MCF 10A (cell line): ENCODE data around the gene MDP1. TPM values are rescaled to one million over a fixed set of nuclear protein-coding genes. Genes with fewer than 3 reads are reported as not detected.

Experiments used
- BruUV-seq: library from RNA; stranded (reverse); fragments of 400-500 nt; replicated peaks from 2 replicates; lab custom pipeline; 2021; lab: Mats Ljungman, UMichigan
- CTCF ChIA-PET: fragments of 300-600 bp; sonication (Branson Sonifier 250); formaldehyde crosslinking; extraction: SDS; loops from one replicate; lab custom pipeline; 2021; ENCODE audit warnings: antibody characterized with exemption, inconsistent platforms; lab: Yijun Ruan, JAX
- POLR2A ChIA-PET: fragments of 300-600, 350-650 bp; sonication (Branson Sonifier 250); formaldehyde crosslinking; extraction: SDS; loops from one replicate; lab custom pipeline; 2020; ENCODE audit warnings: antibody characterized with exemption, inconsistent platforms; lab: Yijun Ruan, JAX
- DNase-seq: peaks from one replicate; pipeline ENCODE4 v3.0.0-alpha.2; 2018; ENCODE audit not compliant: unreplicated experiment
- H3K27ac Mint-ChIP-seq: one replicate; pipeline ENCODE4 v1.8.0; 2022; ENCODE audit warnings: mild to moderate bottlenecking, low read depth, mixed read lengths; ENCODE audit not compliant: unreplicated experiment
- H3K27me3 Mint-ChIP-seq: one replicate; pipeline ENCODE4 v1.8.0; 2022; ENCODE audit warnings: mixed read lengths; ENCODE audit not compliant: insufficient read depth, unreplicated experiment
- H3K36me3 Mint-ChIP-seq: one replicate; pipeline ENCODE4 v1.8.0; 2022; ENCODE audit warnings: mild to moderate bottlenecking, moderate library complexity, mixed read lengths; ENCODE audit not compliant: insufficient read depth, unreplicated experiment
- H3K4me1 Mint-ChIP-seq: one replicate; pipeline ENCODE4 v1.8.0; 2022; ENCODE audit warnings: mixed read lengths; ENCODE audit not compliant: insufficient read depth, unreplicated experiment
- H3K4me3 Mint-ChIP-seq: one replicate; pipeline ENCODE4 v1.8.0; 2022; ENCODE audit warnings: mild to moderate bottlenecking, moderate library complexity, mixed read lengths; ENCODE audit not compliant: unreplicated experiment
- H3K9me3 Mint-ChIP-seq: one replicate; pipeline ENCODE4 v1.8.0; 2022; ENCODE audit warnings: mixed read lengths; ENCODE audit not compliant: unreplicated experiment
- CTCF ChIP-seq: fragments of 200-600 bp; IDR thresholded peaks from one replicate; pipeline ENCODE4 v1.8.0; 2022; ENCODE audit warnings: antibody characterized with exemption, mild to moderate bottlenecking; ENCODE audit not compliant: unreplicated experiment
- intact Hi-C: fragments of 100-400 bp; cut with micrococcal nuclease; formaldehyde crosslinking; loops from 2 replicates; pipeline ENCODE4 v1.14.1; 2022
- total RNA-seq: library from RNA; stranded (reverse); gene quantifications from 2 replicates; pipeline ENCODE4 v1.2.3, GENCODE V29; 2022

MDP1 gene
- total RNA-seq, 1 experiment from 2014 or later: 20.2 TPM

DNA sequence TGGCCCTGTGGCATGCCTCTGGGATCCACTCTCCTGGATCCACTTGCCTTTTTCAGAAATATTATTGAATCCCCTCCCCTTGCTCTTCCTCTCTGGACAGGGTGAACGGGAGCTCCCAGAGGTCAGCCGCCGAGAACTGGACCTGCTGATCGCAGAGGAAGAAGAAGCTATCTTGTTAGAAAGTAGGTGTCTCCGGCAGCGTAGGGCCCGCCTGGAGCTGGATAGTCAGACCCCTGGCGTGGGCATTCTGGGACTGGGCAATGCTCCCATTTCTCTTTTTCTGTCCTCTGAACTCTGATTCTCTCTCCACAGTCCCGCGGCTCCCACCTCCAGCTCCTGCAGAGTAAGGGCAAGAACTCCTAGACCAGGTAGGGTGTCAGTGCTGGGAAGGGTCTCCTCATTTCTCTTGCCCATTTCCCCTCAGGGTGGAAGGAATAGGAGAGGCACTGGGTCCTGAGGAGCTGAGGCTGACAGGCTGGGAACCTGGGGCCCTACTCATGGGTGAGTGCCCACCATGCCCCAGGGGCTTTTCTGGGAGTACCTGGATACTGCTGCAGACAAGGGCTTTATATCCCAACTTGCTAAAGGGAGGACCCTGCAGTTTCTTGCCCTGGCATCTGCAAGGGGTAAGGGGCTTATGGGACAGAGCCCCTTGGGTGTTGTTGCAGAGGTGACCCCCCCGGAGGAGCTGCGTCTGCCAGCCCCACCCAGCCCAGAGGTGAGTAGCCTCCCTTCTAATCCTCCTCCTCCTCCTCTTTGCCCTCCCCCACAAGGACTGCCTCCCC, 38.6 kb downstream of the MDP1 start:
- CTCF ChIA-PET: interaction anchor here (0.7 to 1.8 kb wide), 3 partner anchors 10 to 29 kb away, joined by 3 to 6 read pairs (median 4); no protein-coding TSS in a partner anchor
- no peaks in the 10 kb centered on the region for H3K9me3 Mint-ChIP-seq
- DNase-seq: no peak
- no peak overlapping the region for H3K27ac Mint-ChIP-seq
- peaks cover 47% of the 10 kb centered on the region for H3K36me3 Mint-ChIP-seq
- H3K4me3 Mint-ChIP-seq: no peak overlapping the region
- POLR2A ChIA-PET: no interaction called here
- no peaks in the 10 kb centered on the region for H3K4me1 Mint-ChIP-seq
- no peaks in the 10 kb centered on the region for H3K27me3 Mint-ChIP-seq
- no TSS peak for BruUV-seq
- TF ChIP-seq CTCF: no peak
- intact Hi-C loops: no loop called here

DNA sequence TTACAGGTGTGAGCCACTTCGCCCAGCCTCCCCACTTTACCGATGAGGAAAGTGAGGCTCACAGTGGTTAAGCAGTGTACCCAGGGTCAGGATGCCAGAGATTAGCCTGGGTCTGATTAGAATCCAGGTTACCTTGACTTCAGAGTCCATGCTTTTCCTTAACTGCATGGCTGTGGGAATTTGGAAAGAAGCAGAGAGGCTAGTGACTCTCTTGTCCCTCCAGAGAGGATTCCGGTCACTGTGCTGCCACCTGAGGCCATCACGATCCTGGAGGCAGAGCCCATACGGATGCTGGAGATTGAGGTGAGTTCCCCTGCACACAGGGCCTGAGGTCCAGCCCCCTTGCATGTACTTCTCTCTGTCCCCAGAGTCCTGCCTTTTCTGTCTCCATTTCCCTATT, 39.3 kb downstream of the MDP1 start:
- Mint-ChIP-seq H3K27me3 (no peaks in the 10 kb centered on the region), H3K4me3 (no peak overlapping the region), H3K36me3 (peaks cover 41% of the 10 kb centered on the region), H3K27ac (no peak overlapping the region), H3K9me3 (no peaks in the 10 kb centered on the region), H3K4me1 (no peaks in the 10 kb centered on the region)
- no peak for TF ChIP-seq CTCF
- intact Hi-C loops: no loop called here
- no peak for DNase-seq
- ChIA-PET POLR2A (no interaction called here), CTCF (interaction anchor here (0.7 to 1.8 kb wide), 2 partner anchors 11 to 17 kb away, joined by 3 to 6 read pairs; no protein-coding TSS in a partner anchor)
- no TSS peak for BruUV-seq

- H3K4me3 Mint-ChIP-seq: no peak overlapping the region
- no peak overlapping the region for H3K27ac Mint-ChIP-seq
- ChIA-PET CTCF (interaction anchor here (0.6 to 1.3 kb wide), 4 partner anchors 10 to 84 kb away, joined by 3 to 6 read pairs (median 5); partner anchors contain the start of gene IRF9), POLR2A (interaction anchor here (1.2 kb wide), 1 partner anchor 8 kb away, joined by 3 read pairs; no protein-coding TSS in a partner anchor)
- BruUV-seq: no TSS peak
- H3K9me3 Mint-ChIP-seq: no peaks in the 10 kb centered on the region
- peaks cover 31% of the 10 kb centered on the region for H3K36me3 Mint-ChIP-seq
- intact Hi-C loops: no loop called here
- peaks cover under 1% of the 10 kb centered on the region for H3K4me1 Mint-ChIP-seq
- TF ChIP-seq CTCF: no peak
- H3K27me3 Mint-ChIP-seq: no peaks in the 10 kb centered on the region
- DNase-seq: no peak
These were observed 43.0 kb downstream of the MDP1 start for GRCh38 chr14:24172871-24173281.

- Mint-ChIP-seq H3K4me3 (no peak overlapping the region), H3K9me3 (no peaks in the 10 kb centered on the region), H3K27ac (no peak overlapping the region), H3K4me1 (peaks cover 5% of the 10 kb centered on the region), H3K36me3 (peaks cover 26% of the 10 kb centered on the region), H3K27me3 (no peaks in the 10 kb centered on the region)
- ChIA-PET CTCF (interaction anchor here (0.6 to 1.2 kb wide), 2 partner anchors 12 to 16 kb away, joined by 3 to 6 read pairs; partner anchors contain the start of genes IPO4 and IRF9), POLR2A (interaction anchor here (1.2 kb wide), 1 partner anchor 8 kb away, joined by 3 read pairs; no protein-coding TSS in a partner anchor)
- no TSS peak for BruUV-seq
- DNase-seq: no peak
- no peak for TF ChIP-seq CTCF
- intact Hi-C loops: no loop called here
These were observed 43.5 kb downstream of the MDP1 start for GRCh38 chr14:24172261-24172860.
